C4-2B (cell line): ENCODE measurements around the gene DPP4.

Experiments
- CTCF ChIP-seq: fragments of 450-650 bp; conservative IDR thresholded peaks from 2 replicates; pipeline ENCODE4 v1.5.1; 2017; ENCODE audit warnings: mild to moderate bottlenecking
- ZFX ChIP-seq: fragments of 450-650 bp; IDR thresholded peaks from 2 replicates; pipeline ENCODE4 v1.6.1; 2017

GRCh38 chr2:162025121-162025911 lies 48.7 kb downstream of the DPP4 start:
- no peak for TF ChIP-seq CTCF
- TF ChIP-seq ZFX = no peak
